GM12875 (cell line): ENCODE data around the gene TMEM236.
"Not testable (repeated sequence)": the region's sequence is repeated elsewhere in the genome, so short reads cannot be mapped to it uniquely, and the experiment has no call there.

Source experiments
- H3K4me3 ChIP-seq: one replicate; pipeline ENCODE4 v1.5.1; 2011; ENCODE audit warnings: low read depth, low read length, control low read depth
- CTCF ChIP-seq: IDR thresholded peaks from 2 replicates; pipeline ENCODE4 v1.5.1; 2011; ENCODE audit warnings: low read depth, mild to moderate bottlenecking, control low read depth, inconsistent platforms, low read length, moderate library complexity, borderline replicate concordance; ENCODE audit not compliant: insufficient read depth

The TMEM236 gene

DNA sequence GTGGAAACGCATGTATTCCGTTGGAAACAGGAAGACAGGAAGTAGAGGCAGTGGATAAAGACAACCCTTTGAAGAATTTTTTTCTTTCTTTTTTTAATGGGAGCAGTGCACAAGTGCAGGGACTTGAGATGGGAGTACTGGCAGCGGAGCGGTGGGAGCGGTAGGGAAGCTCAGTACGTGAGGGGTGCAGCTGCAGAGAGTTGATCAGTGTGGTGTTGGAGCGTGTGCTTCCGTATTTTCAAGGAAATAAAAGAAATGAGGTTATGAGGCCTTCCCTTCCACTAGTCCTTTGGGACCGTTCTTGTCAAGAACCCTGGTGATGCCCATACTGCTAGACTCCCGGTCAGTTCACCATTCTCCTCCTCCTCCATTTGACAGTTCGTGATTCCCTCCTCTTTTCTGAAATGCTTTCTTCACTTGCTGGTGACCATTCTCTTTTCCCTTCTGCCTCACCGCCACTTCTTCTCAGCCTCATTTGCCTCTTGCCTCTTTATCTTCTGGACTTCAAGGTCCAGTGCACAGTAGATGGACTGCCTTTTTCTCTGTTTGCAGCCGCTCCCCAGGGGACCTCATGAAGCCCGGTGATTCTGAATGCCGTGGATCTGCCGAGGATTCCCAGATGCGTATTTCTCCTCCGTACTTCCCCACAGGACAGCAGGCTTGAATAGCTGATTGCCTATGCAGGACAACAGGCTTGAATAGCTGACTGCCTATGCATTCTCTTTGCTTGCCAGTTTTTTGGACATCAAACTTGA lies 39.1 kb upstream of the TMEM236 start:
- TF ChIP-seq CTCF, result no peak
- no peak overlapping the region for H3K4me3 ChIP-seq

- no peak overlapping the region for H3K4me3 ChIP-seq
- no peak for TF ChIP-seq CTCF
These were observed 38.2 kb upstream of the TMEM236 start for GRCh38 chr10:17713758-17714157.

DNA sequence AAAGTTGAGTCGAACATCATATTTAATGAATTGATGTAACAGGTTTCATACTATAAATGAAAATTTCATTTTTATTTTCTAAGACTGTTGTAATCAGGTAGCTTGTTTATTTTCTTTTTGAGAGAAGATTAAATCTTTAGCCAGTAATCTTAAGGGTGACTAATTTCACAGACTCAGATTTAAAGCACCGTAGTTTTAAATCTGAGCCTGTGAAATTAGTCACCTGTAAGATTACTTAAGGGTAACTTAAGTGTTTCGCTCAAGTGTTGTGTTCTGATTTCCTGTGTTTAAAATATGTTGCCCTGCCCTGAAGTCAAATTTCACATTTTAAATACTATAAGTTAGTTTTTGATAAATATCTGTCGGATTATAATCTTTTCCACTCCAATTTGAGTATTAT lies 35.8 kb upstream of the TMEM236 start:
- no peak overlapping the region for H3K4me3 ChIP-seq
- TF ChIP-seq CTCF, result no peak

- H3K4me3 ChIP-seq, result not testable (repeated sequence)
These were observed 29.5 kb upstream of the TMEM236 start for GRCh38 chr10:17722317-17723014.

DNA sequence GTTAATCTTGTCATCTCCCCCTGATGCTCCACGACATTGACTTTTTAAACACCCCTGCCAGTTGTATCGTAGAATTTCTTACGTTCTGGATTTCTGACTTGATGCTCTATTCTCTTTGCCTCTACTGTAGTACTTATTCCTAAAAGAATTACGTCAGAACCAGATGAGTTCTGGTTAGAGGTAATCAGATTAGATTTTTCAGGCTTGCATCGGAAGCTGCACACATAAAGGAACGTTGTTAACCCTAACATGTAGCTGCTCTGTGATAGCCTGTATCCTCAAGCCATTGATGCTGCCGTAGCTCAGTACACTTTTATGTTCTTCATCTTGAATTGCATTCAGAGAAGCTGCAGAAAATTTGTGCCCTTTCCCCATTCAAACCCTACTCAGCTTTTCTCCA lies 26.3 kb upstream of the TMEM236 start:
- TF ChIP-seq CTCF, result no peak

GRCh38 chr10:17729630-17730029 lies 22.4 kb upstream of the TMEM236 start:
- TF ChIP-seq CTCF, result no peak
- no peak overlapping the region for H3K4me3 ChIP-seq

More for the DNA sequence above, 26.3 kb upstream of the TMEM236 start:
- H3K4me3 ChIP-seq, result no peak overlapping the region

DNA sequence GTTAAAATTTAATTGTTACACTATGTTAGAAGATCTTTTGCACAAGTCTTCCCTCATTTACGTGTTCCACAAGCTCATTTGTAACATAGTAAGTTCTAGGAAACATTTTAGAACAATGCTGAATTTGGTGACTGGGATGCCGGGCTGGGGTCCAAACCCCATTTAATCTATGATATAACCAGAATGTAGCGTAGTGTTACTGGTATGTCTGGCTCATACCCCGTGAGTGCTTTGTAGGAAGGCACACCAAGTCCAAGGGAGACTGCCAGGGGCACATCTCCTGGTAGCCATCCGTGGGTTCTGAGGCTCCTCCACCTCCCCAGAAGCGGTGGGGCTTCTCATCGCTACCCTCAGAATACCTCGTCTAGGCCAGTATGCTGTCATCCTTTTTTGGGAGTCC lies 21.3 kb upstream of the TMEM236 start:
- TF ChIP-seq CTCF, result no peak
- no peak overlapping the region for H3K4me3 ChIP-seq
